ENCODE data around the gene ETV7. TPM values are rescaled to one million over a fixed set of nuclear protein-coding genes. Genes with fewer than 3 reads are reported as not detected.

ETV7 gene
- total and polyA plus RNA-seq, 2 of the 13 experiments (the other 11 are each of a cell fraction or from before 2014, with no cell fraction given), result not detected

DNA sequence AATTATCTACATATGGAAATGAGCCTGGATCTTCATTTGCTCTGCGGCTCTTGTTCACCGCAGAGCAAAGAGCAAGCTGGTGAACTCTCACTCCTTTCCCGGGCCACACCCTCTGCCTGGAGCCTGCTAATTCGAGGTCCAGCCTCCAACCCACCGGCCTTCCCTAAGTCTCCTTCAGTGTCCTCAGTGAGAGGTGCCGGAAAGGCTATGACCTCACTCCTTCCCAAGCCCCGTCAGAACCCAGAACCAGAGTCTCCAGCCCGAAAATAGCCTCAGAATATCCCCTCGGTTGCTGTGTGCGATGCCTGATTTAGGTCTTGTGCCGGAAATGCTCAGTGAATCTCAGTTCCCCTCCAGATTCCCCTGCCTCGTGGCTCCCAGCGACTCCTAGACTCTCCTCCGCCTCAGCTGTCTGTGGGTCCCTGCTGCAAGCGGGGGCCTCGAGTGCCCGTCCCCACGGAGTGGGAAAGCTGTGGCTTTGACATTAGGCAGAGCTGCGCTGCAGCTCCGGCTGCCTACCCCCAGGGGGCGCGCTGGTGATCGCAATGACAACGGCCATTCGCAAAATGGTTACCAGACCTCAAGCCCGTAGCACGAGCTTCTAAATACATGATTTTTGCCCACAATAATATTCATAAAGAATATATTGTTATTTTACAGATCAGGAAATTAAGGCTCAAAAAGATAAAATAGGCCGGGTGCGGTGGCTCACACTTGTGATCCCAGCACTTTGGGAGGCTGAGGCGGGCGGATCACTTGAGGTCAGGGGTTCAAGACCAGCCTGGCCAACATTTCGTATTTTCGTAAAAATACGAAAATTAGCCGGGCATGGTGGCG, 46.6 kb downstream of the ETV7 start (continued):
- TF ChIP-seq ZC3H4 (CRISPR knock-in tag; IDR thresholded peaks at IDR 0.05; ENCODE audit: borderline replicate concordance) (no peak), JUN (CRISPR knock-in tag; IDR thresholded peaks at IDR 0.05) (peak; percentile 45; the same call in 1 of the 2 replicates), ZNF225 (CRISPR knock-in tag; IDR thresholded peaks at IDR 0.05) (no peak), IRX3 (CRISPR knock-in tag; IDR thresholded peaks at IDR 0.05; ENCODE audit: borderline replicate concordance, low read depth) (no peak; the same call in 1 of the 2 replicates), MZF1 (CRISPR knock-in tag; IDR thresholded peaks at IDR 0.05; ENCODE audit: borderline replicate concordance) (no peak), ZNF292 (CRISPR knock-in tag; IDR thresholded peaks at IDR 0.05; ENCODE audit: borderline replicate concordance, low read depth) (no peak), KLF11 (CRISPR knock-in tag; IDR thresholded peaks at IDR 0.05) (no peak), REPIN1 (CRISPR knock-in tag; IDR thresholded peaks at IDR 0.05; ENCODE audit: borderline replicate concordance, low read depth) (peak; percentile 73; the same call in 1 of the 2 replicates), ZNF205 (CRISPR knock-in tag; IDR thresholded peaks at IDR 0.05) (peak; percentile 31; the same call in 1 of the 2 replicates), ZNF451 (CRISPR knock-in tag; IDR thresholded peaks at IDR 0.05) (no peak), LCORL (IDR thresholded peaks at IDR 0.05) (no peak), LCORL (CRISPR knock-in tag; IDR thresholded peaks at IDR 0.05) (peak; percentile 59), ARHGAP35 (CRISPR knock-in tag; IDR thresholded peaks at IDR 0.05; ENCODE audit: borderline replicate concordance) (no peak), ZNF276 (CRISPR knock-in tag; IDR thresholded peaks at IDR 0.05; ENCODE audit: low read depth) (no peak), MAFG (CRISPR knock-in tag; IDR thresholded peaks at IDR 0.05) (no peak), ZNF513 (CRISPR knock-in tag; conservative IDR thresholded peaks at IDR 0.05) (no peak), ZNF232 (CRISPR knock-in tag; IDR thresholded peaks at IDR 0.05; ENCODE audit: borderline replicate concordance) (no peak), ZFAT (CRISPR knock-in tag; conservative IDR thresholded peaks at IDR 0.05) (no peak), ZNF160 (CRISPR knock-in tag; IDR thresholded peaks at IDR 0.05) (no peak), MYNN (CRISPR knock-in tag; IDR thresholded peaks at IDR 0.05; ENCODE audit: low read depth) (no peak), ZFP82 (CRISPR knock-in tag; IDR thresholded peaks at IDR 0.05; ENCODE audit: borderline replicate concordance) (no peak)
- TF ChIP-seq, protein P1, sequence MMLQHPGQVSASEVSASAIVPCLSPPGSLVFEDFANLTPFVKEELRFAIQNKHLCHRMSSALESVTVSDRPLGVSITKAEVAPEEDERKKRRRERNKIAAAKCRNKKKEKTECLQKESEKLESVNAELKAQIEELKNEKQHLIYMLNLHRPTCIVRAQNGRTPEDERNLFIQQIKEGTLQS (CRISPR knock-in tag; IDR thresholded peaks at IDR 0.05), result no peak
- TF ChIP-seq, protein P2, sequence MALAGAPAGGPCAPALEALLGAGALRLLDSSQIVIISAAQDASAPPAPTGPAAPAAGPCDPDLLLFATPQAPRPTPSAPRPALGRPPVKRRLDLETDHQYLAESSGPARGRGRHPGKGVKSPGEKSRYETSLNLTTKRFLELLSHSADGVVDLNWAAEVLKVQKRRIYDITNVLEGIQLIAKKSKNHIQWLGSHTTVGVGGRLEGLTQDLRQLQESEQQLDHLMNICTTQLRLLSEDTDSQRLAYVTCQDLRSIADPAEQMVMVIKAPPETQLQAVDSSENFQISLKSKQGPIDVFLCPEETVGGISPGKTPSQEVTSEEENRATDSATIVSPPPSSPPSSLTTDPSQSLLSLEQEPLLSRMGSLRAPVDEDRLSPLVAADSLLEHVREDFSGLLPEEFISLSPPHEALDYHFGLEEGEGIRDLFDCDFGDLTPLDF (CRISPR knock-in tag; IDR thresholded peaks at IDR 0.05), result no peak
- TF ChIP-seq, protein P3, sequence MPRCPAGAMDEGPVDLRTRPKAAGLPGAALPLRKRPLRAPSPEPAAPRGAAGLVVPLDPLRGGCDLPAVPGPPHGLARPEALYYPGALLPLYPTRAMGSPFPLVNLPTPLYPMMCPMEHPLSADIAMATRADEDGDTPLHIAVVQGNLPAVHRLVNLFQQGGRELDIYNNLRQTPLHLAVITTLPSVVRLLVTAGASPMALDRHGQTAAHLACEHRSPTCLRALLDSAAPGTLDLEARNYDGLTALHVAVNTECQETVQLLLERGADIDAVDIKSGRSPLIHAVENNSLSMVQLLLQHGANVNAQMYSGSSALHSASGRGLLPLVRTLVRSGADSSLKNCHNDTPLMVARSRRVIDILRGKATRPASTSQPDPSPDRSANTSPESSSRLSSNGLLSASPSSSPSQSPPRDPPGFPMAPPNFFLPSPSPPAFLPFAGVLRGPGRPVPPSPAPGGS (CRISPR knock-in tag; IDR thresholded peaks at IDR 0.05), result peak; percentile 71; the same call in 1 of the 2 replicates
